Measurements from ENCODE around the gene KRTAP4-1.

GRCh38 chr17:41226051-41226450 lies 41.3 kb upstream of the KRTAP4-1 start:
- TF ChIP-seq ZNF335 (CRISPR knock-in tag; IDR thresholded peaks at IDR 0.05), result no peak
- TF ChIP-seq USF2 (IDR thresholded peaks at IDR 0.05; ENCODE audit: low read depth, low read length), result no peak
- TF ChIP-seq USF2 (CRISPR knock-in tag; IDR thresholded peaks at IDR 0.05; ENCODE audit: borderline replicate concordance), result no peak
- no peak for TF ChIP-seq KAT2B (IDR thresholded peaks at IDR 0.05; ENCODE audit: borderline replicate concordance, low read depth, low read length)

Data from HepG2 (cell line).